KG1 (cell line): ENCODE measurements around the gene FXYD5.

ENCODE experiments used
- DNase-seq: peaks from one replicate; lab custom pipeline; 2025; lab: John Stamatoyannopoulos, UW

The FXYD5 gene

GRCh38 chr19:35157431-35157830 lies 2.9 kb downstream of the FXYD5 start:
- no peak for DNase-seq

- no peak for DNase-seq
Measured at GRCh38 chr19:35159606-35160005, 5.1 kb downstream of the FXYD5 start.

GRCh38 chr19:35160629-35161433 lies 6.3 kb downstream of the FXYD5 start:
- no peak for DNase-seq

GRCh38 chr19:35161434-35161743 lies 6.9 kb downstream of the FXYD5 start:
- DNase-seq: no peak

- no peak for DNase-seq
Measured at GRCh38 chr19:35162471-35163326, 8.2 kb downstream of the FXYD5 start.

- no peak for DNase-seq
Measured at GRCh38 chr19:35164418-35164817, 9.9 kb downstream of the FXYD5 start.

GRCh38 chr19:35165200-35166058 lies 10.9 kb downstream of the FXYD5 start:
- no peak for DNase-seq

- no peak for DNase-seq
Measured at GRCh38 chr19:35166100-35167063, 11.8 kb downstream of the FXYD5 start.

GRCh38 chr19:35167251-35168119 lies 12.9 kb downstream of the FXYD5 start:
- no peak for DNase-seq

- no peak for DNase-seq
Measured at GRCh38 chr19:35168196-35168595, 13.7 kb downstream of the FXYD5 start.

GRCh38 chr19:35169221-35169995 lies 14.9 kb downstream of the FXYD5 start:
- DNase-seq: no peak

- DNase-seq: no peak
Measured at GRCh38 chr19:35170359-35171061, 16.0 kb downstream of the FXYD5 start.

- no peak for DNase-seq
Measured at GRCh38 chr19:35171730-35172129, 17.2 kb downstream of the FXYD5 start.

GRCh38 chr19:35174226-35174625 lies 19.7 kb downstream of the FXYD5 start:
- no peak for DNase-seq

- no peak for DNase-seq
Measured at GRCh38 chr19:35176181-35176570, 21.6 kb downstream of the FXYD5 start.

- DNase-seq: no peak
Measured at GRCh38 chr19:35177377-35178274, 23.1 kb downstream of the FXYD5 start.

- DNase-seq: no peak
Measured at GRCh38 chr19:35178701-35179100, 24.2 kb downstream of the FXYD5 start.

GRCh38 chr19:35179830-35180229 lies 25.3 kb downstream of the FXYD5 start:
- DNase-seq: no peak
